Lung (tissue), 12 donors: Measurements from ENCODE around the gene BICC1. TPM values are rescaled to one million over a fixed set of nuclear protein-coding genes. Genes with fewer than 3 reads are reported as not detected.

Experiments used
- ATAC-seq: fragments of 200-7000 bp; cut with Tn5 transposase; one replicate; pipeline ENCODE4 v1.9.1; 2020; ENCODE audit warnings: moderate number of reproducible peaks; ENCODE audit not compliant: insufficient read depth, low FRiP score
- DNase-seq, 3 donors: peaks; one replicate each; pipeline ENCODE4 v3.0.0-alpha.2; 2013 to 2017
- H3K27ac ChIP-seq, 2 donors: one replicate each; pipeline ENCODE4 v1.5.1; 2013; ENCODE audit warnings: mild to moderate bottlenecking in 2 of 2, moderate library complexity in 2 of 2, control low read depth in 1 of 2, inconsistent platforms in 1 of 2, low read depth in 1 of 2, low read length in 1 of 2
- H3K27me3 ChIP-seq, 3 donors: one replicate each; pipeline ENCODE4 v1.5.1; 2013; ENCODE audit warnings: low read length in 2 of 3; ENCODE audit not compliant: control insufficient read depth in 3 of 3, insufficient read depth in 3 of 3
- H3K36me3 ChIP-seq, 4 donors: one replicate each; pipeline ENCODE4 v1.5.1; 2013; ENCODE audit warnings: low read length in 4 of 4, mild to moderate bottlenecking in 1 of 4, moderate library complexity in 1 of 4; ENCODE audit not compliant: control insufficient read depth in 4 of 4, insufficient read depth in 4 of 4
- H3K4me1 ChIP-seq, 5 donors: one replicate each; pipeline ENCODE4 v1.5.1; 2013; ENCODE audit warnings: low read length in 5 of 5, mild to moderate bottlenecking in 2 of 5, moderate library complexity in 1 of 5; ENCODE audit not compliant: control insufficient read depth in 5 of 5, insufficient read depth in 5 of 5
- H3K4me3 ChIP-seq: one replicate; pipeline ENCODE4 v1.5.1; 2013; ENCODE audit warnings: mild to moderate bottlenecking, control low read depth, moderate library complexity
- H3K9ac ChIP-seq, 2 donors: one replicate each; pipeline ENCODE4 v1.5.1; 2013; ENCODE audit warnings: low read length in 2 of 2, control low read depth in 1 of 2; ENCODE audit not compliant: insufficient read depth in 1 of 2
- H3K9me3 ChIP-seq, 4 donors: one replicate each; pipeline ENCODE4 v1.5.1; 2013; ENCODE audit warnings: low read length in 3 of 4, mild to moderate bottlenecking in 1 of 4, moderate library complexity in 1 of 4; ENCODE audit not compliant: control insufficient read depth in 4 of 4, insufficient read depth in 3 of 4
- CTCF ChIP-seq: IDR thresholded peaks from 2 replicates; pipeline ENCODE4 v1.5.1; 2012; ENCODE audit warnings: mild to moderate bottlenecking; ENCODE audit errors: control extremely low read depth, extremely low read depth
- WGBS, 2 donors: extraction: QIAGEN DNeasy Blood & Tissue Kit; methylation state at CpG; one replicate each; pipeline ENCODE4 v1.1.7; 2013; 5-methylcytosine and 5-hydroxymethylcytosine counted together
- polyA plus RNA-seq, 2 donors: library from polyadenylated mRNA; stranded (reverse); fragments of 200-250 nt; gene quantifications; one replicate each; pipeline ENCODE4 v1.2.1, GENCODE V29; 2013
- total RNA-seq, 2 donors: library from RNA; depleted of rRNA in 1 of 2; stranded (reverse); fragments of >200 nt in 1 of 2; gene quantifications; one replicate each; pipeline ENCODE4 v1.2.1, GENCODE V29; 2014 to 2021
- donor health status: control.
- donor health status: control.
- donor health status: Bipolar disorder and iron deficiency.
- donor health status: healthy.
- donor health status: DM: yes; HTN: yes; CAD: no.

The BICC1 gene
- total and polyA plus RNA-seq, 4 donors: 2.3 to 43.1 (median 5.9) TPM

- Histone ChIP-seq H3K36me3 (no peaks in the 10 kb centered on the region), H3K4me3 (no peak overlapping the region), H3K27ac (no peak overlapping the region), H3K4me1 (no peaks in the 10 kb centered on the region), H3K9ac (no peak overlapping the region), H3K9me3 (peaks cover 0 to 3% (median 2%) of the 10 kb centered on the region in 4 donors), H3K27me3 (no peaks in the 10 kb centered on the region)
- TF ChIP-seq CTCF: no peak
- 55 to 67% methylated on average over 4 of the region's 4 CpGs for WGBS, 2 donors
- DNase-seq (no peak), ATAC-seq (no peak)
Observed at GRCh38 chr10:58662314-58662713, 149.6 kb downstream of the BICC1 start.

- Histone ChIP-seq H3K4me1 (peaks cover 0 to 16% (median 0%) of the 10 kb centered on the region in 5 donors), H3K9ac (peak overlapping the region in 1 of 2 donors; percentile 65), H3K9me3 (peaks cover 0 to 3% (median 2%) of the 10 kb centered on the region in 4 donors), H3K27ac (no peak overlapping the region), H3K27me3 (no peaks in the 10 kb centered on the region), H3K4me3 (no peak overlapping the region), H3K36me3 (no peaks in the 10 kb centered on the region)
- DNase-seq (peak in 1 of 3 donors; percentile 31), ATAC-seq (no peak)
- TF ChIP-seq CTCF: no peak
- WGBS, 2 donors: 54% methylated on average over 3 of the region's 3 CpGs
Observed at GRCh38 chr10:58665361-58665760, 152.7 kb downstream of the BICC1 start.

GRCh38 chr10:58666024-58666423 lies 153.4 kb downstream of the BICC1 start:
- H3K4me1 ChIP-seq: peaks cover 0 to 17% (median 0%) of the 10 kb centered on the region in 5 donors
- no peak overlapping the region for H3K27ac ChIP-seq
- H3K27me3 ChIP-seq: no peaks in the 10 kb centered on the region
- 35 to 44% methylated on average over 3 of the region's 3 CpGs for WGBS, 2 donors
- no peaks in the 10 kb centered on the region for H3K36me3 ChIP-seq
- peak overlapping the region in 1 of 2 donors; percentile 65 for H3K9ac ChIP-seq
- H3K4me3 ChIP-seq: no peak overlapping the region
- no peak for TF ChIP-seq CTCF
- DNase-seq (peak; percentile 36 to 76 (median 60)), ATAC-seq (peak; percentile 85)
- H3K9me3 ChIP-seq: peaks cover 0 to 3% (median 2%) of the 10 kb centered on the region in 4 donors
